Ascending aorta (tissue), 2 donors: ENCODE measurements around the gene CAND1. TPM values are rescaled to one million over a fixed set of nuclear protein-coding genes. Genes with fewer than 3 reads are reported as not detected.

Source experiments
- DNase-seq, 2 donors: peaks; one replicate each; pipeline ENCODE4 v3.0.0-alpha.2; 2019; ENCODE audit warnings: low spot score in 2 of 2
- H3K27ac ChIP-seq, 2 donors: fragments of 200-600 bp; sonication (generic); one replicate each; pipeline ENCODE4 v1.5.1; 2016 to 2017; ENCODE audit warnings: mild to moderate bottlenecking in 1 of 2
- H3K27me3 ChIP-seq: fragments of 200-600 bp; sonication (generic); one replicate; pipeline ENCODE4 v1.5.1; 2017
- H3K36me3 ChIP-seq, 2 donors: fragments of 200-600 bp; sonication (generic); one replicate each; pipeline ENCODE4 v1.5.1; 2016
- H3K4me1 ChIP-seq, 2 donors: fragments of 200-600 bp; sonication (generic); one replicate each; pipeline ENCODE4 v1.5.1; 2016 to 2017; ENCODE audit warnings: mild to moderate bottlenecking in 1 of 2
- H3K4me3 ChIP-seq, 2 donors: fragments of 200-600 bp; sonication (generic); one replicate each; pipeline ENCODE4 v1.5.1; 2016 to 2017; ENCODE audit warnings: mild to moderate bottlenecking in 1 of 2
- H3K9me3 ChIP-seq, 2 donors: fragments of 200-600 bp; sonication (generic); one replicate each; pipeline ENCODE4 v1.5.1; 2016
- intact Hi-C: fragments of 100-400 bp; cut with DNase I; formaldehyde crosslinking; loops from one replicate; pipeline ENCODE4 v1.15.1; 2023
- total RNA-seq: library from RNA; depleted of rRNA; stranded (reverse); fragments of >200 nt; gene quantifications from one replicate; pipeline ENCODE4 v1.1.0, GENCODE V29; 2016
- TF ChIP-seq, protein P1 (sequence below), 3 experiments: fragments of 200-600 bp in 2 of 3; fragments of 450-650 bp in 1 of 3; sonication (generic) in 2 of 3; IDR thresholded peaks; one replicate each; pipeline ENCODE4 v1.5.1; 2016 to 2019; ENCODE audit warnings: antibody characterized with exemption in 3 of 3, mild to moderate bottlenecking in 1 of 3, moderate library complexity in 1 of 3

CAND1 gene
- 31.6 TPM for total RNA-seq

DNA sequence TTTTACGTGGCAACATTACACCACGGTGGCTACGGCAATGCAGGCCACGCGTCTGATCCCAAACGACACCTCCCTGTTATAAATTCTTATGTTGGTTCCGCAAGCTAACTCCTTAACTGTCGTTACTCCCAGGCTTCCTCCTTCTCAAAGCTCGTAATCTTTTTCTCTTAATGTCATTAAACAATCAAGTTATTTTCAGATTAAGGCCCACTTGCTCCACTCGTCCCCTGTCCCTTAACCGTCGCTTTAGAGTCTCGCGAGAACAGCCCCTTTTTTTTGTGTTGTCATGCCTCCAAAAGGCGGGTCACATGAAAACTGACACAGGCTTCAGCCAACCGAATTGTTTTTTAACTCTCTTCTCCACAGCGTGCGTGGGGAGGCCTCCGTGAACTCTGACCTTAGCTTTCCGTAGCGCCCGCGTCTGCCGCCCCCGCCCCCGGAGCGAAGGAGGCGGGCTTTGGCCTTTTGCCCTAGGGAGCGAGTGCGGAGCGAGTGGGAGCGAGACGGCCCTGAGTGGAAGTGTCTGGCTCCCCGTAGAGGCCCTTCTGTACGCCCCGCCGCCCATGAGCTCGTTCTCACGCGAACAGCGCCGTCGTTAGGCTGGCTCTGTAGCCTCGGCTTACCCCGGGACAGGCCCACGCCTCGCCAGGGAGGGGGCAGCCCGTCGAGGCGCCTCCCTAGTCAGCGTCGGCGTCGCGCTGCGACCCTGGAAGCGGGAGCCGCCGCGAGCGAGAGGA is at the start of gene CAND1:
Gene CAND1, plus strand, starts transcription at position 463 of the 737 bp plus-strand sequence. CDS start 360 bp downstream, outside the sequence.
- Histone ChIP-seq H3K9me3 (no peaks in the 10 kb centered on the region), H3K4me3 (peak within 1 kb of the TSS; percentile 78 to 96), H3K36me3 (no peaks in the 10 kb centered on the region), H3K27ac (peak within 1 kb of the TSS; percentile 93 to 99), H3K27me3 (no peaks in the 10 kb centered on the region), H3K4me1 (peaks cover 0 to 30% of the 10 kb centered on the region in 2 donors)
- DNase-seq, result peak; percentile 90 to 99
- intact Hi-C loops, result loop anchor here (5.0 to 10.0 kb wide), 5 partner anchors 163 to 1968 kb away; partner anchors contain the start of genes CPSF6, DYRK2, HELB and MDM2
- TF ChIP-seq, protein P1, sequence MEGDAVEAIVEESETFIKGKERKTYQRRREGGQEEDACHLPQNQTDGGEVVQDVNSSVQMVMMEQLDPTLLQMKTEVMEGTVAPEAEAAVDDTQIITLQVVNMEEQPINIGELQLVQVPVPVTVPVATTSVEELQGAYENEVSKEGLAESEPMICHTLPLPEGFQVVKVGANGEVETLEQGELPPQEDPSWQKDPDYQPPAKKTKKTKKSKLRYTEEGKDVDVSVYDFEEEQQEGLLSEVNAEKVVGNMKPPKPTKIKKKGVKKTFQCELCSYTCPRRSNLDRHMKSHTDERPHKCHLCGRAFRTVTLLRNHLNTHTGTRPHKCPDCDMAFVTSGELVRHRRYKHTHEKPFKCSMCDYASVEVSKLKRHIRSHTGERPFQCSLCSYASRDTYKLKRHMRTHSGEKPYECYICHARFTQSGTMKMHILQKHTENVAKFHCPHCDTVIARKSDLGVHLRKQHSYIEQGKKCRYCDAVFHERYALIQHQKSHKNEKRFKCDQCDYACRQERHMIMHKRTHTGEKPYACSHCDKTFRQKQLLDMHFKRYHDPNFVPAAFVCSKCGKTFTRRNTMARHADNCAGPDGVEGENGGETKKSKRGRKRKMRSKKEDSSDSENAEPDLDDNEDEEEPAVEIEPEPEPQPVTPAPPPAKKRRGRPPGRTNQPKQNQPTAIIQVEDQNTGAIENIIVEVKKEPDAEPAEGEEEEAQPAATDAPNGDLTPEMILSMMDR (IDR thresholded peaks at IDR 0.05), result no peak

DNA sequence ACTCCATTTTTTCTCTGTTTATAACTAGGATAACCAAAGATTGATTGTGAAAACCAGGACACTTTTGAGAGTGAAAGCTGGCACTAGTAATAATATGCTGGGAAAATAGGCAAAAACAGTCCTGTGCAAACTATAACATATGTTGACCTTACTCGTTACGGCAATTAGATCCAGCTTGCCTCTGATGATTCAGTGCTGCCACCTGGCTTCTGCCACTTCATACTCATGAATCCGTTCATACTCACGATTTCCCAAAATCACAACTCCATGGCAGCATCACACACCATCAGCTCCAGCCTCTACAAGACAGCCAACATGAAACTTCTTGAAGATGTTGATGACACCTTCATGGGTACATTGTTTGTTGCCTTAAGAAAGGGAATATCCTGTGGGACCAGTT is 49.1 kb upstream of the CAND1 start:
- H3K36me3 ChIP-seq, result no peaks in the 10 kb centered on the region
- no peaks in the 10 kb centered on the region for H3K27me3 ChIP-seq
- no peaks in the 10 kb centered on the region for H3K9me3 ChIP-seq
- H3K27ac ChIP-seq, result no peak overlapping the region
- intact Hi-C loops, result no loop called here
- TF ChIP-seq, protein P1 (IDR thresholded peaks at IDR 0.05), result no peak
- DNase-seq, result no peak
- H3K4me3 ChIP-seq, result no peak overlapping the region
- no peaks in the 10 kb centered on the region for H3K4me1 ChIP-seq

DNA sequence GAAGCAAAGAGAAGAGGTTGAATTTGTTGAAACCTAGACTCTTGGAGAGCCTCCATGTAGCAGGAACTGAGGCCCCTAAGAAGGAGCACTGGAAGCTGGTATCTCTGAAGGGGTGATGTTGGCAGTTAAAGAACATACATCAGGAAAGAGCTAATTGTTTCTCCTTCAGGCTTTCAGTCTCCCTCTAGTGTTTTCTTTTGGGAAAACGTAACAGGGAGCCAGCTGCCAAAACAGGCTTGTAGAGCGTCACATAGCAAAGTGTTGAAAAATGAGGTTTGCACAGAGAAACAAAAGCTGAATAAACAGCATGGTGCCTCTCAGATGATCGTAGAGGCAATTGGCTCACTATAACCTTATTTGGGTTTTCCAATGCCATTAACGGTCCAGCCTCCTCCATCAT is 46.9 kb upstream of the CAND1 start:
- TF ChIP-seq, protein P1 (IDR thresholded peaks at IDR 0.05), result no peak
- no peaks in the 10 kb centered on the region for H3K9me3 ChIP-seq
- intact Hi-C loops, result no loop called here
- H3K4me3 ChIP-seq, result no peak overlapping the region
- H3K27ac ChIP-seq, result no peak overlapping the region
- no peak for DNase-seq
- H3K4me1 ChIP-seq, result no peaks in the 10 kb centered on the region
- no peaks in the 10 kb centered on the region for H3K36me3 ChIP-seq
- no peaks in the 10 kb centered on the region for H3K27me3 ChIP-seq

DNA sequence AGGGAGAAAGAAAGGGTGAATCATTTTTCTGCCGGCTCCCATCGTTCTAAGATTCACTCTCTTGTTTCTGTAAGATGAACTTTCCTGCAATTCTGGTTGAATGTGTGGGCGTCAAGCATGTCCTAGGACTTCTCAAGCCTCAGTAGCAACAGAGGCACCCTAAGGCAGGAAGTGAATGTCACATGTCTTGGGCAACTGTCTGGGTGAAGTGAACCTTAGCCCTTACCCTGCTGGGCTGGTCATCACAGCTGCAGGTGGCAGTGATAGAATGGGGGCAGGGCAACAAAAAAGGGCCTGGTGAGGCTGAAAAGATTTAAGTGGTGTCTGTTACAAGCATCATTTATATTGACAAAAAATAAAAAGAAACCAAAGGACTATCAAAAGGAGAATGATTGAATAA is 45.9 kb upstream of the CAND1 start:
- Histone ChIP-seq H3K4me3 (no peak overlapping the region), H3K4me1 (no peaks in the 10 kb centered on the region), H3K27ac (no peak overlapping the region), H3K27me3 (no peaks in the 10 kb centered on the region), H3K36me3 (no peaks in the 10 kb centered on the region), H3K9me3 (no peaks in the 10 kb centered on the region)
- intact Hi-C loops, result no loop called here
- no peak for DNase-seq
- TF ChIP-seq, protein P1 (IDR thresholded peaks at IDR 0.05), result no peak

DNA sequence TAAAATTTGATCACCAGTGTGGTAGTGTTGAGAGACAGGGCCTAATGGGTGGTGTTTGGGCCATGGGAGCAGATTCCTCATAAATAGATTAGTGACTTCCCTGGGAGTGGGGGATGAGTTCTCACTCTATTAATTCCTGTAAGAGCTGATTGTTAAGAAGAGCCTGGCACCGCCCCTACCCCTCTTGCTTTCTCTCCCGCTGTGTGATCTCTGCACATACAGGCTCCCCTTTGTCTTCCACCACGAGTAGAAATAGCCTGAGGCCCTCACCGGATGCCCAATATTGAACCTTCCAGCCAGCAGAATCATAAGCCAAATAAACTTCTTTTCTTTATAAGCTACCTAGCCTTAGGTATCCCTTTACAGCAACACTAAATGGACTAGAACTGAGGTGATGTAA is 31.9 kb upstream of the CAND1 start:
- Histone ChIP-seq H3K27ac (no peak overlapping the region), H3K4me1 (no peaks in the 10 kb centered on the region), H3K36me3 (no peaks in the 10 kb centered on the region), H3K27me3 (no peaks in the 10 kb centered on the region), H3K4me3 (no peak overlapping the region), H3K9me3 (peaks cover 0 to 4% of the 10 kb centered on the region in 2 donors)
- no peak for DNase-seq
- intact Hi-C loops, result no loop called here
- TF ChIP-seq, protein P1 (IDR thresholded peaks at IDR 0.05), result no peak
